Lung microvascular endothelial cell (primary cell): Measurements from ENCODE around the gene SLC38A10. TPM values are rescaled to one million over a fixed set of nuclear protein-coding genes. Genes with fewer than 3 reads are reported as not detected.

Experiments used
- DNase-seq, 2 donors: peaks; one replicate each; pipeline versions ENCODE4 v3.0.0 to v3.0.0-alpha.2; 2010; ENCODE audit warnings: low read depth in 2 of 2
- total RNA-seq: library from RNA; depleted of rRNA; stranded (reverse); fragments of >200 nt; gene quantifications from 2 replicates; pipeline ENCODE4 v1.2.1, GENCODE V29; 2014

SLC38A10 gene
- total RNA-seq, 1 donor from 2014 or later = 52.0 TPM

DNA sequence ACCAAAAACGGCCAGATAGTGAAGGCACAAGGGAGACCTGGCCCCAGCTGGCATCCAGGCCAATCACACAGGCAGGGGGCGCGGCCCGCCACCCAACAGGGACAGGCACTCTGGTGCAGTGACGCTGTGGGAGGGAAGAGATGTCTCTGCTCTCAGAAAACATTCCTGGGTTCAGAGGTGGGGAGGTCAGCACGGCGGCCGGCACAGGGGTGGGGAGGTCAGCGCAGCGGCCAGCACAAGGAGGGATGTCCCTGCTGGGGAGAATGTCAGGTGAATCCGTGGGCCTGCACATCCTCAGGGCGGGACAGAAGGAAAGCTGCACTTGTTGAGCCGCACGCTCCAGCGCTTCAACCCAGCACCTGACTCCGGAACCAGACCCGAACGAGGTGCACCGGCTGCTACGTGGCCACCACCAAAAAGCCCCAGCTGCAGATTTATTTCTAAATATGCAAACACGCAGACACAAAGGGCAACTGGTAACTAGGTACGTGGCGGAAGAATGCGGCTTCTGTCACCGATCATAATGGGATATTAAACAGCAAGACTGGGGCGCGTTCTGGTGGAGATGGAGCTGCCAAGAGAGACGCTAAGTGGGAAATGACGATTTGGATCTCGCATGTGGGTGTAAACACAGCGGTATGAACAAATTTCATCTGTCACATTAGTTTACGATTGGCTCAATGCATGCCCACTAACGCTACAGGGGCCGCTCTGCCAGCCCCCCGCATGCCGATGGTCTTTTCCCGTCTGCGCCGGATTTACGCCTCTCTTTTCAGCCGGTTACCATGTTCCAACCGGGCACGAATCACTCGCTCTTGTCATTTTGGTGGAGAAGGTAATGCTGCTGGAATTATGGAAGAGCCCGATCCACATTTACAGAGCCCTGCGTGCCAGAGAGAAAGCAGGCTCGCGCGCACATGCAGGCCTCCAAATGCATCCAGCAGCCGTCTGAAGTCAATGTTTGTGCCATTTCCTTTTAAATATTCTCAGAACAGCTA is 15.5 kb downstream of the SLC38A10 start:
- DNase-seq = no peak

DNA sequence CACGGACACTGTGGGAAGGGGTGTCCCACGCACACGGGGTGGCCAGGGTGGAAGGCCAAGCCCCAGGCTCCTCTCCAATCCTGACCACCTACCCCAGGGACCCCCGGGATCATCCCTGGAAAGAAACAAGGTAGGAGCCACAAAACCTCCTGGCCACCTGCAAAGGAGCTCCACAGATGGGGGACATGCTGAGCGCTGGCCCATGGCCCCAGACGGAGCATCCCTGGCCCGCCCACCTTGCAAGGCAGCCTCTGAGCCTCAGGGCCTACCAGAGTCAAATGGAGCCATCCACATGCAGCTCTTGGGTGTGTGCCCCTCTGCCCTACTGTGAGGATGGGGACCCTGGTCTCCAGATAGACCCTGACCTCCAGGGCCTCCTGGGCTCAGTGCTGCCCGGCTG is 16.3 kb downstream of the SLC38A10 start:
- no peak for DNase-seq

GRCh38 chr17:81277946-81278693 is 17.0 kb downstream of the SLC38A10 start:
- peak in 1 of 2 donors; percentile 39 for DNase-seq

- no peak for DNase-seq
Observed at GRCh38 chr17:81277421-81277820, 17.7 kb downstream of the SLC38A10 start.

GRCh38 chr17:81276781-81277180 is 18.3 kb downstream of the SLC38A10 start:
- DNase-seq = no peak

- DNase-seq = no peak
Observed at GRCh38 chr17:81274471-81274855, 20.6 kb downstream of the SLC38A10 start.

GRCh38 chr17:81273698-81274470 is 21.2 kb downstream of the SLC38A10 start:
- DNase-seq = no peak

DNA sequence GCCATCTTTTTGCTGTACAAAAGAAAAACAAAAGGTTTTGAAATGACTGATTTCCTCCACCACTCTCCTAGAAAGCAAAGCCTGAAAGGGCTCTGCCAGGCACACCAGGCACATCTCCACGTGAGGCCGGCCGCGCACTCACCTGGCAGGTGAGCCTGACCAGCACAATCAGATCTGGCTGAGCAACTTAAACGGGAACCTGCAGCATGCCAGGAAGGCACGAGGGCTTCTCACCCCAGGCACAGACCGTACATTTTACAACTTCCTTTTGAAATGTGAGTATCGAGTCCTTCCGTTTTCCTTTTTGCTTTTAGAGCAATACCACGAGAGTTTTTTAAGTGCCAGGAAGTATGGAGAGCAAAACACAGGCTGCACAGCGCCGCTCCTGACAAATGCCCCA is 22.5 kb downstream of the SLC38A10 start:
- no peak for DNase-seq

GRCh38 chr17:81271226-81271625 is 23.9 kb downstream of the SLC38A10 start:
- no peak for DNase-seq

- no peak for DNase-seq
Observed at GRCh38 chr17:81270279-81270678, 24.8 kb downstream of the SLC38A10 start.

- no peak for DNase-seq
Observed at GRCh38 chr17:81267390-81268067, 27.6 kb downstream of the SLC38A10 start.

- no peak for DNase-seq
Observed at GRCh38 chr17:81265576-81265975, 29.5 kb downstream of the SLC38A10 start.

- no peak for DNase-seq
Observed at GRCh38 chr17:81264640-81265039, 30.5 kb downstream of the SLC38A10 start.

GRCh38 chr17:81263371-81264181 is 31.5 kb downstream of the SLC38A10 start:
- DNase-seq = no peak

DNA sequence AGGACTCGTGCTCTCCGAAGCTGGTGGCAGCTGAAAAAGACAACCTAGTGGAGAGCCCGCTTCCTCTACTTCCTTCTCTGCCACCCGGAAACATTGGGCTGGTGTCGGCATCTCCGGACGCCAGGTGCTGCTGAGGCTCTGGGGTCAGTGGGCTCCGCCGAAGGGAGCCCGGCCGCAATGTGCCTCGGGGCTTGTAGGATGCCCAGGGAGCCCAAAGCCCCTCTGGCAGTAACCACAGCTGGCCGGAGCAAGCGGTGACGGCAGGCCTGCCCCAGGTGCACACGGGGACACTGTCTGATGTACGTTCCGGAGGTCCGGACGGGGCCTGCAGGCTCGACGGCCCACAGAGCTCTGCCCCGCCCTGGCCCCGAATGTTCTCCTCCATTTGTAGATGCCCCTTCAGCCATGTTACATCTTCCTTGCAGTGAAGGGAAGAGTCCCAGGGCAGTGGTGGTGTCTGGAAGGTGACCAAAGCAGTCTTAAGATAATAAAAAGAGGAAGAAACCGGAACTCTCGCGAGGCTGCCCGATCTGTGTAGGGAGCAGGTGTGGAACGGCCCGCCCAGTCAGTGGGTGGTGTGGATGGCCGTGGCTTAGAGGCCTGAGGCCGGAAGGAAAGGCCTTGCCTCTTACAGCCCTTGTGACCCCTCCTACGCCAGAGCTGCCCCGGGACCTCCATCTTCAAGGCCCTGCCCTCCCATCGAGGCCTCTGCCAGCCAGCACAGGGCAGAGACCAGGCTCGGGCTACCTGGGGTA is 33.3 kb downstream of the SLC38A10 start:
- DNase-seq = no peak

GRCh38 chr17:81261096-81261495 is 34.0 kb downstream of the SLC38A10 start:
- no peak for DNase-seq

- no peak for DNase-seq
Observed at GRCh38 chr17:81260641-81261040, 34.5 kb downstream of the SLC38A10 start.

DNA sequence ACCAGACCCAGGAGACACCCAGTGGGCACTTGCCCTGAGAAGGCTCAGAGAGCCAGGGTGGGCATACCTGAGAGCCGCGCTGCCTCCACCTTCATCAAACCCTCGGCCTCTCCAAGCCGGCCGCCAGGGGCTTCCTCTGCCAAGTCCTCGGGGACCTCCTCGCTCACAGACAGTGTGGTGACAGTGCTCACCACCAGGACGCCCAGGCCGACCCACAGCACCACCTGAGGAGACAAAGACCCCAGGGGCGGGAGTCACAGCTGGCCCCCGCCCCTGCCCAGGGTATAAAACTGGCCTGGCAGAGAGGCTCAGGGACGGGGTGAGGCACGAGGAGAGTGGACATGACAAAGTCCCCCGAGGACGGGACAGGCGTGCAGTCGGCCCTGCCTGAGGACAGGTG is 34.9 kb downstream of the SLC38A10 start:
- DNase-seq = no peak

GRCh38 chr17:81259058-81259605 is 36.0 kb downstream of the SLC38A10 start:
- DNase-seq = no peak
